GM18498 (cell line): ENCODE measurements around the gene NRXN3.

Experiments used
- ATAC-seq: cut with Tn5 transposase; IDR thresholded peaks from one replicate; pipeline ENCODE4 v1.9.1; 2021; ENCODE audit warnings: mild to moderate bottlenecking, moderate library complexity; ENCODE audit not compliant: unreplicated experiment

NRXN3 gene

DNA sequence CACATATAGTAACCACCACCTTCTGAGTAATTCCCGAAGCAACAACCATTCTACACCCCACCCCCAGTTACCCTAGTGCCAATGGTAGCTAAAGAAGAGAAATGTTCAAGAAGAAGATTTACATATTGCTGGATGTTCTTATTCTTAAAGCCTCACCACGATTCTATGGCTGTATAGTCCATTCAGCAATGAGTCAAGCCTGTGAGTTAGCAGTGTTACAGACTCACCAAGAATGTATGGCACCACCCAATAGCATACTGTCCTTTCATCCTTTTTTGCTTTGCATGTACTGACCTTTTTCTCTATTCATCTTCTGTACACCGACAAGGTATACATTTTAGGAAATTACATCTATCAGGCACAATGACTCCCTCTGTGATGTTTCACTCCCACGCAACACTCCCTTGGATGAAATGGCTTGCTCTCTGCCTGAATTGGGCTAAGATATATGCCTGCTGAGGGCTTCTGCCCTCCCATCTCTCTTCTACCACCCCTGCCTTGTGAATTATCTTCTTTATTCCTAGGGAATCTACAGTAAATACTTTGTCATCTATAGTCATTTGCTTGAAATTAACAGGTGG, 1095.3 kb downstream of the NRXN3 start:
- no peak for ATAC-seq

DNA sequence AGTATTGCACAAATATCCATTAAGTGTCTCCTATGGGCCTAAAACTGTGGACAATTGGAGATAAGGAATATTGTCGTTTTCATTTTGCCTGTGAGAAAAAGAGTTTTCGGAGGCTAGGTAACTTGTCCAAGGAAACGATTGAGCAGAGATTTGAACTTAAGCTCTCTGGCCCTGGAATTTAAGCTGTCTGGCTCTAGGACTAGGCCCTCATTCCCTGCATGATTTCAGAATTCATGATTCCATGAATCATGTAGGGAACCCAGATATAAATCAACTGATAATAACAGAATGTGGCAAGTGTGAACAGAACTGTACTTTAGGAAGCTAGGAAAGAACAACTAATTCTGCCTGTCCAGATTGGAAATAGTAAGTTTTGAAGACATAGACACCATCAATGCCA, 1100.2 kb downstream of the NRXN3 start:
- no peak for ATAC-seq

DNA sequence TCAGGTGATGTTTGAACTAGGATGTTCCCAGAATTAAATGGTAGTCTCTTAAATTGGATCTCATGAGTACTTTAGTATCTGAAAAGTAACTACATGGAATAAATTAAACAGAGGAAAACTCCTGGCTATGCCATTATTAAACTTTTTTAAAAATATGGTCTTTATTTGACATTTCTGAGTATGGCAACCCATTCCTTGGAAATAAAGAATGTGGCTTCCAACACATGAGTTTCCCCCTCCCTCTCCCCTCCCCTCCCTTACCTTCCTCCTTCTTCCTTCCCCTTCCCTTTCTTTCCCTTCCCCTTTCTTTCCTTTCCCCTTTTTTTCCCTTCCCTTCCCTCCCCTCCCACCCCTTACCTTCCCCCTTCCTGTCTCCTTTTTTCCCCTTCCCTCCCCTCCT, 1100.9 kb downstream of the NRXN3 start:
- no peak for ATAC-seq

DNA sequence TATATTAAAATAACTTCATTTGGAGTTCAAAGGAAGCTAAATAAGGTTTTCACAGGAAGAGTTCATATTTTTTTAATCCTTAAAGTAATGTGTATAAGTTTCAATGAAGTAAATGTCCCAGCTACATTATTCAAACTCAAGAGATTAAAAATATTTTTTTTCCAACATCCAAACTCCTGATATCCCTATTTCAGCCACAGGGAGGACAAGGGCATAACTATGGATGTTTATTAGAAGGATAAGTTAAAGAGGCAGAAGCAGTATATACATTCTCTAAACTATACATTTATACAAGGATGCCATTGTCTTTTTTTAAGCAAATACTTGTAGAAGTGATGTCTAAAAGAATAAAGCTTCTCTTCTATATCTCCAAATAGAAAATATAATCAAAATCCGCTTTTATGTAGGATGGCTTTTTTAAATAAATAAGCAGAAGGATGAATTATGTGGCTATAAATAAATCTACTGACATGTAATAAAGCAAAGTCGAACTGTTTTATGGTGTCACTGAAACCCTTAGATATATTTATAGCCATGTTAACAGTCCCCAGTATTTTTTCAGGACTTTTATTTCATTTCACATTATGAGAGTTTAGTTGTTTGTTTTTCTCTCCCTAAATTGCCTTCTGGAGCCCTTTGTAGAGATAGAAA, 1104.6 kb downstream of the NRXN3 start:
- ATAC-seq, result no peak

DNA sequence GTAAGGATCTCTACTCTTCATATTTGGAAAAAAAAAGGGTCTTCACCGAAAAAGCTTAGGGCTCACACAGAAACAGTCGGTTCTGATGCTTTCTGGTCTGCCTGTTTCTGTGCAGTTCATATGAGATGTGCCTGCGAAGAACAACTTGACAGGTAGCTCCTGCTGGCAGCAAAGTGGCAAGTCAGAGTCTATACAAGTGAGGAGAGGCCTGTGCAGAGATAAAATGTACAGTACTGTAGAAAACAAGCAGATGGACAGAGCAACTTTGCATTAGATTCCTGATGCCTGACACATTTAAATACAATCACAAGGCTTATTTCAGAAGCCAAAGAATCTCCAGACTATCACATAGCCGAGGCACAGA, 1105.1 kb downstream of the NRXN3 start:
- ATAC-seq, result no peak

DNA sequence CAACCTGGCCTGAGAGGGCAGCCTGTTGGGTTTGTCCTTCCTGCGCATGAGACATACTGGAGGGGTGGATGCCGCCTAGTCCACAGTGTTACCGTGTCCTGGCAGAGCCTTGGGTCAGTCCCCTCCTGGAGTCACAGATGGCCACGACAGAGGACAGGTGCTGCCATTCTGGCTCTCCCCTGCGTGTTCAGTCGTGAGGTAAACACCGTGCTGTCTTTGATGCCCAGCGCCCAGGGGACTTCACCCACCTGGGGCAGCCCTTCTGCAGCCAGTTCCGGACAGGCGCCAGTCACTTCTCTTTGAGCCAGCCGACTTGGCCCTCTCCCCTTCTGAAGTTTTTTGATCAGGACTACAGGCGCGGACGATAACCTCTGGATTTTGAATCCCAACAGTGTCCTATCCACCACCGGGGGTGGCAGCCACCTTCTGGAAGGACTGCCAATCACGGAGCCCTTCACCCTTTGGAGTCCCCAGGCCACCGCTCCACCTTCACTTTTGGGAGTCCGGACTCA, 1108.2 kb downstream of the NRXN3 start:
- ATAC-seq, result no peak

DNA sequence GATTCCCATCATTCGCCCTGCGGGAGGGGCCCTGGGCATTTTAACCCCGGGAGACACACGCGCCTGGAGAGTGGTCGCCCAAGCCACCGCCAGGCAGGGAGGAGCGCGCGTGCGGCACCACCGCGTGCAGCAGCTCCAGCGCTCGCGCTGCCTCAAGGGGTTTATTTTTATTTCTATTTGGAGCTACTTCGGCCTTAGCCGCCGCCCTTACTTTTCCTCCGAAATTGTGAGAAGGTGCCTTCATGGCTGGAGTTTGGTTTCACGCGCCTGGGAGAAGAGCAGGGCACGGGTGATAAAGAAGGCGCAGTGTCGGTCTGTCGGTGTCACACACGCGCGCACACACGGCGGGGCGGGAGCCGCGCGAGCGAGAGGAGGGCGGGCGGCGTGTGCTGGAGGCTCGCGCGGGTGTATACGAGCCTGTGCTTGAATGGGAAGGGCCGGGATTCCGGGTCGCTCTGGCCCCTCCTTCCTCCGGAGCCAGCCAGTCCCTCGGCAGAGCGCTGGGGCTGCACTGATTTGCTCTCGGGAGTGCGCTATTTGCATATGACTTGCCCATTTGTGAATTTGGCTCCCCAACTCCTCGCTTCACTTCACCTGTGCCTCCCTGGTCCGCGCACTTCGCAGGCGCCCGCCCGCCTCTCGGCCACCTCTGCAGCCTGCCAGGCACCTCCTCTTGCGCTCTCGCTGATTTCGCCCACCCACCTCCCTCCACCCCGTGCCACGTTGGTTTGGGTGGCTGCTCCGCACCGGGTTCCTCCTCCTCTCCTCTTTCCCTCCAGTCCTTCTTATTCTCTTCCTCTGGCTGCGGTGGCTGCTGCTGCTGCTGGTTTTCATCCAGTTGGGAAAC, 1108.8 kb downstream of the NRXN3 start:
- ATAC-seq, result no peak

DNA sequence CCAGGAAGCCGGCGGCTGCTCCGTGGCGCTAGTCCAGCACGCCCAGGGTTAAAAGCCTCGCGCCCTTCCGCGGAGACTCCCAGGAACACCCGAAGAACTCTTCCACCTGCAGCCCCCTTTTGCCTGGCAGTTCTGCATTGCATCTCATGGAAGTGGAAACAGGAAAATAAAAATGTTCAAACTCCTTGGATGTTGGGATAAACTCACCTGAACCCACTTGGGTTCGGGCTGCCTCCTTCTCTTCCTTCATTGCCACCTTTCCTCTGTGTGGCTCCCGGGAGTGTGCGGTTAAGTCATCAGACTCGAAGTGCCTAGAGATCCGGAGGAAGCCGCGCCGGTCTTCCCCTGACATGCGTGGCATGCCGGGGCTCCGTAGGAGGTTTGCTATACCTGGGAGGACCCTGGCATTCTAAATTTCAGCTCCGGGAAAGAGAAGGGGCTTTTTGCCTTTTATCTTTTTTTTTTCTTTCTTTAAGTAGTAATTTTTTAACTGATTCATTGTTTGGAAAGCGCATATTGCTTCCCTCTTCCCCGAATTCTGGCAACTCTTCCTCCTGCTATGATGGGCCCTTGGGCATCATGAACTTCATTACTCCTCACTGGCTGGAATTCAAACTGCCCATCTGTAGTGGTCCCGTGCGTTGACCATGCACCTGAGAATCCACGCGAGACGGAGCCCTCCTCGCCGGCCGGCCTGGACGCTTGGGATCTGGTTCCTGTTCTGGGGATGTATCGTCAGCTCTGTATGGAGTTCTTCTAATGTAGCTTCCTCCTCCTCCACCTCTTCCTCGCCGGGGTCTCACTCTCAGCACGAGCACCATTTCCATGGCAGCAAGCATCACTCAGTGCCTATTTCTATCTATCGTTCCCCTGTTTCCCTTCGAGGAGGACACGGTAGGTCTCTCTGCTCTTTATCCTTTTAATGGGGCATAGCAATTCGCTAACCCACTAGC, 1109.7 kb downstream of the NRXN3 start:
- no peak for ATAC-seq

DNA sequence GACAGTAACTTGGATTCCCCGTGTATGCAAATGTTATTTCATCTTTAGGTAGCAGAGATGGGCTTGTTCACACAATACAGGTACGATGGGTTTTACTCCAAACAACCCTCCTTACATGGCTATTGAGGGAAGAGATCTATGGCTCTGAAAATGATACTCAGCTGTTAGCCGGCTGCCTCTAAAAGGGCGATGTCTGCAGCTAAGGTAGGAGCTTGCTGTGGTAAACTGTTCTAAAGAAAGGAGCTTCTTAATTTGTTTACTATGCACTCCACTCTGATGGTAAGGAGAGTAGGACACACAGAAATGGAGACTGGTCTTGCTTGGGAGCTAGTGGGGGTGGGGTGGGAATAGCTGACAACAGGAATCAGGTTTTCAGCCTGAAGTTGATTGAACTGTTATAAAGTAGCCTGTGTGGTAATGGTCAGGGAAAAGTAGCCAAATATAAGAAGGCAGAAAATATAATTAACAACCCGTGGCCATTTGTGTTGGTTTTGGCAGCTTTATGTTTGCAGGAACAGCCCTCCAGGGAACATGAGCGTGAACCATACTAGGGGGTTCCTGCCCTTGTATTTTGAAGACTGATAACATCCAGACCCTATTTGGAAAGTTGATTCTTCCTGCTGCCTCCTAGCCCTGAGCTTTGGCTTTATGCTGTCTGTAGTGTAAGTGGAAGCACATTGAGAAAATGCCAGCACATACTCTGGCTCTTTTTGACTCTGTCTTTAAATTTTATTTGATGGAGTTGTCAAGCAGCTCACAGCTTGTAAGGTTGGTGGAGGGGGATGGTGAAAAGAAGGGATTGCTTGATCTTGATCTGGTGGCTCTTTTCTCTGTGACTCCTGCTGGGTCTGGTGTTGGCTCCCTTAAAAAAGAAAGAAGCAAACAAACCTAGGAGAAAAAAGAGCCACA, 1111.3 kb downstream of the NRXN3 start:
- no peak for ATAC-seq

DNA sequence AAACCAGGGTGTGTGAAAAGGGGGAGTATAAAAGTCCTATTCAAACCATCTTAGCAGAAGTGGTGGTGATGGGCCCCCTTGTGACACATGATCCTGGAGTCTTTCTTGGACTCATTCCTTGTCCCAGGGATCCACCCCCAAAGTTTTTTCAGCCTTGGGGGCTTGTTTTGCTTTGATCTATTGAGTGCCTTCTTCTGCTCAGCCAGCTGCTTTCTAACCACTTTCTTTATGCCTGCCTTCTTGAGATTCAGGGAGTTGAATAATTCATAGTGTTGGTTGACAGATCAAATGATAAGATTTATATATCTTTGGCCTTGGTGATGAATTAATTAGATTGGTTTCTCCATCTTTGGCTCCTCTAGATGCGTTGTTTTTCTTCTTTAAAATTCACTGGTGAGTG, 1114.4 kb downstream of the NRXN3 start:
- ATAC-seq, result no peak

DNA sequence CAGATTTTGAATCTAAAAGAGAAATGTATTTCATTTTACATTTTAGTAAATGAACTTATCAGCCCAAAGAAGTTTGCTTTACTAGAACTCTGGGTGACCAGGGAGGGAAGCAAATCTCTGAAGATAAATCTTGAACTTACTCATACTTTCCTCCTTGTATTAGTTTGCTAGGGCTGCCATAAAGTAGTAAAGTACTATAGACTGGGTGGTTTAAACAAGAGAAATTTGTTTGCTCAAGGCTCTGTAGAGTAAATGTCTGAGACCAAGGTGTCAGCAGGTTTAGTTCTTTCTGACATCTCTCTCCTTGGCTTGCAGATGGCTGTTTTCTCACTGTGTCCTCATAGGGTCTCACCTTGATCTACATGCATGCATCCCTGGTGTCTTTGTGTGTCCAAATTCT, 1115.1 kb downstream of the NRXN3 start:
- no peak for ATAC-seq

DNA sequence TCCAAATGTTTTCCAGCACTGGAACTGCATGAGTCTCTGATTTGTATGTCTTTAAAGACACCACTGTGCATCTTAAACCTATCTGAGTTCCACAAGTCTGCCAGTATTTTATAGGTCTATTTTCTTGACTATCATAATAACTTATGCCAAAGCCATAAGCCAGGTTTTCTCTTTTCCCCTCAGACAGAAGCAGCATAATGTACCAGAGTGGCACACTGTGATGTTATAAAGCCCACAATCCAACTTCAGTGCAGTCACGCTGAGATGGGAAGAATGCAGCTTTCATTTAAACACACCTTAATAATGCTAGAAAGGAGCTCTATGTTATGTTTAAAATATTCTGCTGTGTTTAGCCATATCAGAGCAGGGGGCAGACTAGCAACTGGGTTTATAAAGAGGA, 1117.8 kb downstream of the NRXN3 start:
- no peak for ATAC-seq

DNA sequence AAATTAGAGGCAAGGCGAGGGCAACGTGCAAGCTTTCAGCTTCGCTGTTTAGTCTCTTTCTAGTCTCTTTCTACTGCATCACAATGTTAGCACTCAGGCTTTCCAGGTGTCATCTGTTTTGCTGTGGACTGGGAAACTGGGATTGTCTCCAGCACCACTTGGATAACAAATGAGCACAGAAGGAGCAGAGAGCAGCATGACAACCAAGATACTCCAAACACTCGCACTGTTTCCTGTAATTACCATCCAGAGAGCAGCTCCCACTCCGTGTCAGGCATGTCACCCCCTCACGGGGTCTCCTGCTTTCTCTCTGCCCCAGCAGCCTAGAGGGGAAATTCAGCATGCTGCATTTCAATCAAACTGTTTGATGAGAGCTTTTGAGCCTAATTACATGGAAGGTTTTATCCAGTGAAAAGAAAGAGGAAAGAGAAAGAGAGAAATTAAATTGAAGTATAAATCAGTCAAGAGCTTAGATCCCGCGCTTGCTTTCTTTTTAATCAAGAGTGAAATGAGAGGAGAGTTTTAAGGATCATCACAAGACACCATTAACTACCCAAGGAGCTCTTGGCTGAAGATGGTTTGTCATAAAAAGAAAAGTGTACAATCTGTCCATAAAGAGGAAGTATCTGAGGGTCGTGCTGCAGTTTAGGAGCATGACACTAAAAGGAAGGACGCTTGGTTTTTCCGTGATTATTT, 1123.5 kb downstream of the NRXN3 start:
- ATAC-seq, result no peak

DNA sequence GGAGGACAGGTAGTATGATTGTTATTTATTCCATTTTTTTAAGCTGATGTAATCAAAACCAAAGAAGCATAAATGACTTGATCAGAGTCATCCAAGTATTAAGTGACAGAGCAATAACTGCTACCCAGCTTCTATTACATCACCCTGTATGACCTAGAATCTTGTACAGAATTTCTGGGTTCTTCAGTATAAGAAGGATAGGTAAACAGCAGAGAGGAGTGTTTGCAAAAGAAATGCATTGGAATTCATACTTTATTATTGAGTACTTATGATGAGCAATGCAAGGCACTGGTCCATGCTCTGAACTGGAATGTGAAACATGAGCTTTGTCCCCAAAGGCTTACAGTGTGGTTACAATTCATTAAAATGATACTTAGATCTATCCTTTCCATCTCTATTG, 1124.3 kb downstream of the NRXN3 start:
- ATAC-seq, result no peak

DNA sequence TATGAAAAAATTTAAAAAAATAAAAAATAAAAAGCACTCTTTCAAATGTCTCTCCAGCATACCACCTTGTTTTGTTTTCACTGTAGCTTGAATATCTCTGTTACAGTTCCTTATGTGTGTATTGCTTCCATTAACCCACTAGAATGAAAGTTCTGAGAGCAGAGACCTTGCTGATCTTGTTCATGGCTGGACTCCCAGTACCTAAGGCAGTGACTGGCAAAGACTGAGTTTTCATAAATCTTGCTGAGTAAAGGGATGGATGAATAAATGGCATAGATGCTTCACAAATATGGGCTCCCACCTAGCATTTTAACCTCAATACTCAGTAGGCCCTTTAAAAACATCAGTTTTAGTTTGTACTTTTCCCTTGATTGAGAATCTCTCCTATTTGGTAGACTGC, 1125.2 kb downstream of the NRXN3 start:
- ATAC-seq, result no peak

DNA sequence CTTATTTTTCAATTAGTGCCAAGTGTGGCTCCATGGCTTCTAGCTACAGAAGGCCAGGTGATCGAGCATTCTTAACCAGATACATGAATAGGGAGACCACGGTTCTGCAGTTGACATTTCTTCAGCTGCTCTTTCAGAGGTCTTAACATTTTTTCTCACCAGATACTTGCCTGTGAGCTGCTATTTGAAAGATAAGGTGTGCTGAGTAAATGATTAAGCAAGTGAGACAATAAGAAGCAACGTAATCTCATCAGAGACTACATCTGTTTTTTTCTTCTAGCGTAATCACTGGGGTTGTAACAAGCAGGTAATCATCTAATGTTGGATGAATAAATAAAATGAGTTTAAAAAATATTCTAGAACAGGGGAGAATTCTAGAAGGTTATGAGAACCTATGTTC, 1128.2 kb downstream of the NRXN3 start:
- ATAC-seq, result no peak

DNA sequence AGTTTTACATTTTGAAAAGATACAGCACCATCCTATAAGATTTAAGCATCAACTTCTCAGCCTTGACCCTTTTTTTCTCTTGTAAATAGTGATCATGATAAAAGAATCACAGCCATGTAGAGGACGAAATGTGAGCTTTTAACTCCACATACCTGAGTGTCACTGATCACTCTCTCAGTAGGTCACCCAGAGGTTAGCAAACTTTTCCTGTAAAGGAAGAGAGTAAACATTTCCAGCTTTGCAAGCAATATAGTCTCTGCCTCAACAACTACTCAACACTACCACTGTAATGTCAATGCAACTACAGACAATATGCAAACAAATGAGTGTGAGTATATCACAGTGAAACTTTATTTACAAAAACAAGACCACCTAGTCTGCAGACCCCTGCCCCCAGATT, 1129.0 kb downstream of the NRXN3 start:
- no peak for ATAC-seq

DNA sequence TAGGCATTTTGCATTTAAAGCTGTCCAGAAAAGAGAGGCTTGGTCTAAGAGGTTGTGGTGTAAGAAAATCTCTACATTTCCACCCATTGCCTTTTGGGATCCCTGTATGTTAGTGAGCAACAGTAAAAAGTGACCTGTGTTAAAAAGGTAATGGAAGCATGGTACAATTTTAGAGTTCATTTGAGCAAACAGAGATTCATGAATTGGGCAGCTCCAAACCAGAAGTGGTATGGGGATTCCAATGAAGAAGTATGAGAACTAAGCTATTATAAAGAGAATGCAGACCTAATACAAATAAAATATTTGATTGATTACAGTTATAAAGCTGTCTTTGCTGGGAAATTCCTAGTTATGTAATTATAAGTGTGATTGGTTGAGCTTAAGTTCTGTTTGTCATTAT, 1134.1 kb downstream of the NRXN3 start:
- ATAC-seq, result no peak

DNA sequence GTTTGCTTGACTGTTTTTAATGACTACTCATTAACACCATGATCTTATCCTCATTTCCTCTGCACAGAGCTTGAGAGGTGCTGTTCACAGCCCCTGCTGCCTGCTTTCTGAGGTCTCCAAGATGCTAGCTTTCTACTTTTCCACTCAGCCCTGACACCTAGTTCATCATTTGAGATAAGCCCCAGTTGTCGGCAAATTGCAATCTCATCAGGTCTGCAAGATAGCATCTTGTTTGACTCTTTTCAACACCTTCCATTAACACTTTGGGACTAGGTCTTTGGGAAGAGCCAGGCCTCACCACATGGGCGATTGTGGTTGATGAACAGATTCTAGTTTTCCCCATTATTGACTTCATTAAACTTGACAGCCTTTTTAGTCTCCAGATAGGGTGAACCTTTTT, 1136.4 kb downstream of the NRXN3 start:
- no peak for ATAC-seq
